Measurements from ENCODE around the gene DNMT3A.
A peak's percentile ranks its signal among the peaks of the same experiment; 100 is the strongest.

DNMT3A gene

GRCh38 chr2:25342372-25343186, 854 bp upstream of the DNMT3A start:
- peak; percentile 28 to 64 for DNase-seq

- no peak for DNase-seq
These were observed 556 bp downstream of the DNMT3A start for GRCh38 chr2:25341011-25341727.

DNA sequence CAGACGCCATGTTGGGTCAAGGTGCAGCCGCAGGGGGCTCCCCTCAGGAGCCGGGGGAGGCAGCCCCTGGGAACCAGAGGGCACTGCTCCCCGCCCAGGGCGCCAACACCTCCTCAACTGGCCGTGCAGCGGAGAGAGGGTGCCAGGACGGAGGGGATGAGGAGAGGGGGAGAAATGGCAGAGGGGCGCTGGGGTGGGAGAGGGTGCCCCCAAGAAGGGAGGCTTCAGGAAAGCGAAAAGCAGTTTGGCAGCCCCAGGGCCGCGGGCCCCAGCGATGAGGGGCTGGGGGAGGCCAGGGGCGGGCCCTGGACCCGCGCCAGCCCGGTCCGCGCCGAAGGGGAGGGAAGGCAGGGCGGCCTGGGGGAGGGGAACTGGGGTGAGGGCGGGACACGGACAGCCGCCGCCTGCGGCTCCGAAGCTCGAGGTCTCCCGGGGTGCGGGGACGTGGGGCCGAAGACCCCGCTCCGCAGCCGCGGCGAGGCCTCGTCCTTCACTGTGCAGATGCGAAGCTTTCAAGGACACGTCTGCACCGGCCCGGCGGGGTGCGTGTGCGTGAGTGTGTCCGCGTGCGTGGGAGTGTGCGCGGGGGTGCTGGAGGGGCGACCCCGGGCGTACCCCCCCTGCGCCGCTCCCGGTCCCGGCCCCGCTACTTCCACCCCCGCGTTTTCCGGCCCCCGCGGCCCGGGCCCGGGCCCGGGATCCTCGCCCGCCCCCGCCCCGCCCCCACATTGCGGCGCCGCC, 1.4 kb downstream of the DNMT3A start:
- peak in 1 of 2 experiments; percentile 19 for DNase-seq

GRCh38 chr2:25339791-25340180, 1.9 kb downstream of the DNMT3A start:
- DNase-seq: no peak

DNA sequence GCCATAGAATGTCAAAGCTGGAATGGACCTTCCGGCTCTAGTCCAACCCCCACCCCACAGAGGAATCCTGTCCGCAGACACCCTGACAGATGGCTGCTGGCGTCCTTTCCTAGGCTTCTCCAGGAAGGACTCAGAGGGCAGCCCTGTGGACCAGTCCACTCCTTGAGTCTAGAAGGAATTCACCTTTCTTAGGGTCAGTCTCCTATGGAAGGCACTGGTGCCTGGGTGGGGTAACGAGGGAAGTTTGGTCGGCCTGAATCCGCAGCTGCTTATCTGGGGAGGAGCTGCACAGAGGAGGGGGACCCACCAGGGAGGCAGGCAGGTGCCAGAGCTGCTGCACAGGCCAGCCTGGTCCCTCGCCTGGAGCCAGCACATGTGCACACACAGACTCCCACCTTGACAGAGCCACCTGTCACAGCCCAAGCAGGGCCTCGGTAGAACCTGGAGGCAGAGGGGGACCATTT, 2.5 kb downstream of the DNMT3A start:
- no peak for DNase-seq

GRCh38 chr2:25338401-25338800, 3.3 kb downstream of the DNMT3A start:
- no peak for DNase-seq

GRCh38 chr2:25337891-25338290, 3.8 kb downstream of the DNMT3A start:
- no peak for DNase-seq

GRCh38 chr2:25337276-25337675, 4.4 kb downstream of the DNMT3A start:
- no peak for DNase-seq

- no peak for DNase-seq
These were observed 5.3 kb downstream of the DNMT3A start for GRCh38 chr2:25336383-25336841.

DNA sequence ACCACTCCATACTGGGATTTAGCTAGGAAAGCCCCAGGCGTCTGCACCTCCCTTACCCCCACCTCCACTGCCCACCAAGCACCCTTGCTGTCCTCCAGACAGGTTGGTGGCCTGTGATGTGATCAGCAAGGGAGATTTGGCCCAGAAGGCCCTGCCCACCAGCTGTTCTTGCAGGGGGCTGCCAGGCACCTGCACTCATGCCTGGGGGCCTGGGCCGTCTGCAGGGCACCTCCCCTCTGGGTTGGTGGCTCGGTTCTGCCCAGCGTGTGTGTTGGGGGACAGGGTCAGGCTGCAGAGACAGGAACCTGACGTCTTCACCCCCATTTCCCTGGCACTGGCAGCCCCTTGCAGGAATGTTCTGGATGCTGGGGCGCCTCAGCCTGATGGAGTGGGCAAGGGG, 5.8 kb downstream of the DNMT3A start:
- no peak for DNase-seq

DNA sequence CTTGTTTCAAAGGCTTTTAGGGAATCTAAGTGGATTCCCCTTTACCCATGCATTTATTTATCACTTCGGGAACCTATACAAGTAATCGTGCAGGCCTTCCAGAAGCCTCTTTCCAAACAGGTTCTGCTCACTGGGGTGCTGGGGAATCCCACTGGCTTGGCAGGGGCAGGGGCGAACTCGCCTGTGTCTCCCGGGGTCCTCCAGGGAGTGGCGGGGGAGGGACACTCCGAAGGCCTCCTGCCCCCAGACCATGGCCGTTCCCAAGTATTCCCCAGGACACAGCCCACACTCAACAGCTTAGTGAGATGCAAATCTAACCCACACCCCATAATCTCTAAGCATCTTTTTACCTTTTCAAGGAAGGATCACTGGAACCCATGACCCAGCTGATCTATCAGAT, 6.5 kb downstream of the DNMT3A start:
- no peak for DNase-seq

GRCh38 chr2:25334482-25334881, 7.2 kb downstream of the DNMT3A start:
- no peak for DNase-seq

GRCh38 chr2:25333981-25334380, 7.7 kb downstream of the DNMT3A start:
- DNase-seq: no peak

DNA sequence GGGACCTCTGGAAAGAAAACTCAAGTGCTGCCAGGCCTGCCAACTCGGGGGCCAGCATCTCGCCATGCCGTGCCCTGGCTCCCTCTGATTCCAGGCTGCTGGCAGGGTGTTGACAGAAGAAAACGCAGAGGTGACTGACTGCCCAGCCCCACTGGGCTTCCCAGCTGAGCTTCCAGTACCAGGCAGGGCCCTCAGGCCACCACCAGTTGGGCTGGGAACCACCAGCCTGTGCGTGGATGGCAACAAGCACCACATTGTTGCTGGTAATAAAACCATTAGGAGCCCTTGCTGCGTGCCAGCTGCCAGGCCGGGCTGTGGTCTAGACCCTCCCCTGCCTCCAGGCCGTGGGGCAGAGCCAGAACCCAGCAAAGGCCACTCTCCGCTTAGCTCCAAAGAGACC, 9.2 kb downstream of the DNMT3A start:
- no peak for DNase-seq

GRCh38 chr2:25331686-25332365, 9.9 kb downstream of the DNMT3A start:
- no peak for DNase-seq

DNA sequence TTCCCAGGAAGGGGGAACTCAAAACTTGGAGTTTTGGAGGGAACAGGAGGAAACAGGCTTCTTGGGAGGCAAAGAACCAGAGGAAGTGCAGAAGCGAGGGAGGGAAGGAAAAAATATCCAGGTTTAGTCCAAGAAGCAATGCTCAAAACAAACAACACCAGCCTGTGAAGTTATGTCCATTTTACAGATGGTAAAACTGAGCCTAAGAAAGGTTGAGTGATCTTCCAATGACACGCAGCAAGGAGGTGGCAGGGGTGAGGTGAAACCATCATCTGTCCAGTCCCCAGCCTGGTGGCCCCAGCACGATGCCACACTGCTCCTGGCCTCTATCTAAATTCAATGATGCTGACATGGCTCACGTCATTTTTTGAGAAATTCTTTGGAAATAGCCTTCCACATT, 10.8 kb downstream of the DNMT3A start:
- DNase-seq: no peak

GRCh38 chr2:25330273-25330672, 11.5 kb downstream of the DNMT3A start:
- no peak for DNase-seq

DNA sequence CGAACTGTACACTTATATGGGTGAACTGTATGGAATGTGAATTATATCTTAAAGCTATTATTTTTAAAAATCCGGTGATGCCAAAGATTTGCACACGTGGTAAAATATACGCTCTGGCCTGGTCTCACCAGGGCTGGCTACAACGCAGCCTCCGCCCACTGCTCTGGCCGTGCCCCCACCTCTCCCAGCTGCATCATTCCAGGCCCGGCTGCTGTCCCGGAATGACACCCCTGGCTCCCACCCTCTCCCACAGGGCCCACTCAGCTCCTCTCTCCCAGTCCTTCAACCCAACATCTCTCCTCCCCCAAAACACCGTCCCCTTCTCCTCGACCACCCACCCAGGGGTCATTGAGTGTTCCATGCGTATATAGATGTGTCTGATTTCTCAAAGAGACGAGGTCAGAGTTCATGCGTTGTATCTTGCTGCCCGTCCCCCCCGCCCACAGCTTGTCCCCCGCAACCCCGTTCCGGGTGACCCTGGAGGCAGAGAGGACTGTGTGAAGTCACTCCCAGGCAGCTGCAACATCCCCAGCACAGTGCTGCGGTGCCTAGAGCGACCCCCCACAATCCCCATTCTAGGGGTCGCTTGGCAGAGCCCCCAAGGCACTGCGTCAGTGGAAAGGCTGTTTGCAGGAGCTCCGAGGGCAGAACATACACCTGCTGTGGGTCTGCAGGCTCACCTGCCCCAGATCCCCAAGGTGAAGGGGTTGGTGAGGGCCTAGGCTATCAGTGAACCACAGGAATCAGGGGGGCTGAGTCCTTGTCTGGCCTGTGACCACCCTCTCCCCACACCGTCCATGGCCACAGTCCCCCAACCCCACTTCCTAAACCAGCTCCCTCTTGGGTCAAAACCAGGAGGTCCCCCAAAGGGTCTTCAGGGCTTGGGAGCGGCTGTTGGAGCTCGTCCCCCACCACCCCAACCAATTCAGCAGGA, 13.3 kb downstream of the DNMT3A start:
- no peak for DNase-seq

- DNase-seq: no peak
These were observed 15.3 kb downstream of the DNMT3A start for GRCh38 chr2:25326326-25327013.

- DNase-seq: no peak
These were observed 16.7 kb downstream of the DNMT3A start for GRCh38 chr2:25324905-25325592.

Measured in NCI-H446 (cell line).